ENCODE data around the gene HPCAL1. TPM values are rescaled to one million over a fixed set of nuclear protein-coding genes. Genes with fewer than 3 reads are reported as not detected.
A peak's percentile ranks its signal among the peaks of the same experiment; 100 is the strongest.

HPCAL1 gene
- total and polyA plus RNA-seq, 2 donors (not counting 1 experiment from before 2014, with no cell fraction given), result 60.3 to 65.1 TPM

DNA sequence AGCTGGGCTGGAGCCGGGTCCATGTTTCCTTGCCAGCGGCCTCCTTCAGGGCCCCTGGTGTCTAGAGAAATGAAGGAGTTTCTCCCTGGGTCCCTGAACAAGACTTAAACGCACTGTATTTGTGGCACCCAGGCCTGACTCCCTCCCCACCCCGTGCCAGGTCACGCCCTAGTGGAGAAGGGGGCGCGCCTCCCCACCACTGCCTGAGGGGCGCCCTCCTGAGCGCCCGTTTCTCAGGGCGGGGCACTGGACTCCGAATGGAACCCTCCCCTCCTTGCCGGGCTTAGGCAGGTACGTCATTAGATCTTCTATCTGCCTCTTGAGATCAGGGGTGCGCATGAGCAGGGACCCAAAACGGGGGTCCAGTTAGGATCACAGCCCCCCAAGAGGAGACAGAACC, 129.1 kb downstream of the HPCAL1 start:
- Histone ChIP-seq H3K79me2 (ENCODE audit: control insufficient read depth, insufficient read depth, low read length) (no peaks in the 10 kb centered on the region), H3K9me3 (ENCODE audit: control extremely low read depth in 1 of 3, control insufficient read depth in 2 of 3, insufficient read depth in 1 of 3, low read length in 2 of 3) (no peaks in the 10 kb centered on the region), H2AFZ (ENCODE audit: insufficient read depth, low read depth, low read length, poor library complexity, severe bottlenecking) (peak overlapping the region; percentile 76), H3K4me2 (replicated peaks; ENCODE audit: low read depth, low read length, poor library complexity, severe bottlenecking) (peak overlapping the region; percentile 85), H4K20me1 (ENCODE audit: control insufficient read depth, insufficient read depth, low read length, poor library complexity, severe bottlenecking) (no peaks in the 10 kb centered on the region), H3K27me3 (replicated peaks in 1 of 4; ENCODE audit: control extremely low read depth in 1 of 4, control insufficient read depth in 3 of 4, insufficient read depth in 4 of 4, low read length in 3 of 4) (peaks cover 0 to 4% (median 0%) of the 10 kb centered on the region in 4 experiments), H3K4me1 (ENCODE audit: control insufficient read depth in 2 of 2, insufficient read depth in 2 of 2, low read length in 2 of 2) (peaks cover 12 to 18% of the 10 kb centered on the region in 2 donors), H3K9ac (ENCODE audit: low read length) (peak overlapping the region; percentile 71), H3K4me3 (ENCODE audit: control extremely low read depth in 1 of 5, extremely low read depth in 1 of 5, insufficient read depth in 1 of 5, low read depth in 2 of 5, low read length in 4 of 5) (peak overlapping the region in 3 of 5 experiments; percentile 59 to 65 (median 62)), H3K36me3 (replicated peaks in 1 of 2; ENCODE audit: control extremely low read depth in 1 of 2, control insufficient read depth in 1 of 2, extremely low read depth in 1 of 2, insufficient read depth in 2 of 2, low read length in 1 of 2) (peaks cover 0 to 8% of the 10 kb centered on the region in 2 experiments), H3K27ac (ENCODE audit: low read length in 2 of 2) (no peak overlapping the region)
- no peak for ATAC-seq (ENCODE audit: low read depth)
- CTCF ChIA-PET, result interaction anchor here (0.7 to 11.0 kb wide), 8 partner anchors 14 to 358 kb away, joined by 3 to 220 read pairs (median 65); partner anchors contain the start of gene CYS1
- POLR2A ChIA-PET, result interaction anchor here (0.7 kb wide), 1 partner anchor 22 kb away, joined by 3 read pairs; no protein-coding TSS in a partner anchor
- intact Hi-C loops (cut with micrococcal nuclease), result loop anchor here (1.0 kb wide), 1 partner anchor 21 kb away; no protein-coding TSS in a partner anchor
- H3K4me3 Mint-ChIP-seq, result peak overlapping the region; percentile 77
- TF ChIP-seq CTCF (IDR thresholded peaks at IDR 0.05) (no peak), EZH2 (IDR thresholded peaks at IDR 0.05; ENCODE audit: borderline replicate concordance, insufficient read depth, low read depth, low read length, poor library complexity, severe bottlenecking) (no peak)
- no peaks in the 10 kb centered on the region for H3K9me3 Mint-ChIP-seq (ENCODE audit: insufficient read depth)
- peak overlapping the region; percentile 53 for H3K27ac Mint-ChIP-seq
- WGBS (ENCODE audit: insufficient coverage), result 30% methylated on average over 12 of the region's 16 CpGs
- H3K4me1 Mint-ChIP-seq, result peaks cover 19% of the 10 kb centered on the region
- DNase-seq, result no peak
- no peaks in the 10 kb centered on the region for H3K27me3 Mint-ChIP-seq
